NT2/D1 (cell line): ENCODE results near the gene C13orf42.

Experiments used
- YY1 ChIP-seq: IDR thresholded peaks from 2 replicates; pipeline ENCODE4 v1.6.1; 2011; ENCODE audit not compliant: insufficient read length, insufficient read depth
- ZNF274 ChIP-seq: IDR thresholded peaks from 2 replicates; pipeline ENCODE4 v1.6.1; 2011; ENCODE audit warnings: mild to moderate bottlenecking, low read depth, low read length

GRCh38 chr13:51057001-51057400, 54.1 kb downstream of the C13orf42 start:
- TF ChIP-seq YY1 (no peak), ZNF274 (no peak)
